Activated CD4-positive, alpha-beta T cell treated with anti-CD3 and anti-CD28 coated beads, Interleukin-2, amount 50 U/mL, for 1 hour (primary cell): ENCODE measurements around the gene MYADML2.

Experiments
- DNase-seq: peaks from one replicate; pipeline ENCODE4 v3.0.0-alpha.2; 2020

Gene MYADML2

DNA sequence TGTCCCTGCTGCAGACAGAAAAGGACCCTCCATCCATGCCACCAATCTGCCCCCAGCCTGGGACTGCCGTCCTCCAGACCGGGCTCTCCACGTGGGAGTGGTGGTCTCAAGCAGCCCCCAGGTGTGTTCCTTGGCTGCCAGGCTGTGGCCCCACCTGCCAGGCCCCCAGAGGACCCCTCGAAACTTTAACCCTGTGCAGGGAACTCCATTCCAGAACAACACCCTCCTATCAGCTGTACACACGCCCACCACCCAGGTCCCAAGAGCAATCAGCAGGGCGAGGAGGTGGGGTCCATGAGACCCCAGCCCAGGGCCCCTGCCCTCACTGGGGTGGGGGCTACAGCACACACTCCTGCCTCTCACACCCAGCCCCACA lies 11.3 kb downstream of the MYADML2 start:
- DNase-seq, result no peak

DNA sequence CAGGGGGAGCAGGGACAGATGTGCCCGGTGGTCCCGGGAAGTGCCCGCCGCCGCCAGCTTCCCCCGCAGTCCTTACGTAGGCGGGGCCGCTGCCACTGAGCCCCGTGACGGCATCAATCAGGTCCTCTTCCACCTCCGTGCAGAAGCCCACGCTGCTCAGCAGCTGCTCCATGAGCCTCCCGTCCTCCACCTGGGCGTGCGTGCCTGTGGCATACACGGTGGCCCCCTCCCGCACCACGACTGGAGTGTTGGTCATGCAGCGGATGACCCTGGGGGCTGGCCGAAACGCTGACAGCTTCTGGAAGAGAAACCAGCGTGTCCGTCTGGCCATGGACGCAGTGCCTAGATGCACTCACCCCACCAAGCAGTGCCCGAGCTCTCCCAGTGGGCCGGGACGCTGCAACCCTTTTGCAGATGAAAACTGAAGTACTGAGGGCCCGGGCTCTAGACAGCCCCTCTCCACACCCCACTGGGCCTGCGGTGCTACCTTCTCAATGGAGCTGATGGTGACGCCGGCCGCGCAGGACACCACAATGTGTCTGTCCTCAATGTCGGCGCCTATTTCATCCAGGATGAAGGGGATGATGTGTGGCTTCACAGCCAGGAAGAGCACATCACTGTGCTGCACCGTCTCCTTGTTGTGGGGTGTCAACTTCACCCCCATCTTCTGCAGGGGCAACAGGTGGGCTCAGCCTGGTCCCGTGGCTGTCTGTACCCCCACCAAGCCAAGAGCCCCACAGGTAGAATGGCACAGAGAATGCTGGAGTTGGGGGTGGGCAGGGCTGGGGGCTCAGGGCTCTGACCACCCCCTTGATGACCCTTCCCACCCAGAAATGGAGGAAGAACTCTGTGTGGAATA lies 12.0 kb downstream of the MYADML2 start:
- no peak for DNase-seq

DNA sequence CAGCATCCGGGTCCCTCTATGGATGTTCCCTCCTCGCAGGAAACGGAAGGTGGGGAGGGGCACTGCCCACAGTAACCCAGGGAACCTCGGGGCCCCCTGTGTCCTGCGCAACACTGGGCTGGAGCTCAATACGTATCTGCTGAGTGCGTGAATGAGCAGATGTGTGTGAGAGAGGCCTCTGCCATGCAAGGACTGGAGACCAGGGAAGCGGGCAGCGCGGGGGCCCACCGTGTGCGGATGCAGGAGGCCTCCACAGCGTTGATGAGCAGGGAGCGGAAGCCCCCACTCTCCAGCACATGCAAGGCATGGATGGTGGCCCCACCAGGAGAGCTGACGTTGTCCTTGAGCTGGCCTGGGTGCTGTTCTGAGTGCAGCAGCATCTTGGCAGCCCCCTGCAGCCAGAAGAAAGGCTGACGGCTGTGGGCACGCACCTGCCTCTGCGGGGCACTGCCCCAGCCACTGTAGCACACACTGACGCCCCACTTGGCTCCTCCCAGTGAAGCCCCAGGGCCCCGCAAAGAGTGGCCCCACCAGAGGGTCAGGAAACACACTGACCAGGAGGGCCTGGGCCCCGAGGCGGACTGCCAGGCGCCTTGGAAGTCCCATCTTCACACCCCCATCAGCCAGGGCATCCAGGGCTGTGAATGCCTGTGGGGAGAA lies 12.8 kb downstream of the MYADML2 start:
- no peak for DNase-seq

DNA sequence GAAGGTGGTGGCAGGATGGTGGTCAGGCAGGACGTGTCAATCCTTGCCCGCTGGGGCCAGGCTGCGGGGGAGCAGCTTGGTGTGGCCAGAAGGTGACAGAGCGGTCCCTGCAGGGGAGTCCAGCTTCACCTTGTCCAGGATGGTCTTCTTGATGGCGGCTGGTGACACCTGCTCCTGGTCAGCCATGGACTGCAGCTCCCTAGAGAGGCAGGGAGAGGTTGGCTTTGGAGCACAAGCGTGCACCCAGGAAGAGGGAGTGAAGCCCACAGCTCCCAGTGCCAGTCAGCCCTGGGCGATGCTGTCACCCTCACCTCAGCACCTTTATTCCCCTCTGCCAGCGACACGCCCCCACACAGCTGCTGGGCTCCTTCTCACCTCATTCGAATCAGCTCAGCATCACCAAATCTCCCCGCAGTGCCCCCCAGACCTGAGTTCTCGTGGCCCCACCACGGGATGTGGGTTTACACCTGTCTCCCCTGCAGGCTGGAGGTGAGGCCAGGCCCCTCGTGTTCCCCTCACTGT lies 13.8 kb downstream of the MYADML2 start:
- no peak for DNase-seq

DNA sequence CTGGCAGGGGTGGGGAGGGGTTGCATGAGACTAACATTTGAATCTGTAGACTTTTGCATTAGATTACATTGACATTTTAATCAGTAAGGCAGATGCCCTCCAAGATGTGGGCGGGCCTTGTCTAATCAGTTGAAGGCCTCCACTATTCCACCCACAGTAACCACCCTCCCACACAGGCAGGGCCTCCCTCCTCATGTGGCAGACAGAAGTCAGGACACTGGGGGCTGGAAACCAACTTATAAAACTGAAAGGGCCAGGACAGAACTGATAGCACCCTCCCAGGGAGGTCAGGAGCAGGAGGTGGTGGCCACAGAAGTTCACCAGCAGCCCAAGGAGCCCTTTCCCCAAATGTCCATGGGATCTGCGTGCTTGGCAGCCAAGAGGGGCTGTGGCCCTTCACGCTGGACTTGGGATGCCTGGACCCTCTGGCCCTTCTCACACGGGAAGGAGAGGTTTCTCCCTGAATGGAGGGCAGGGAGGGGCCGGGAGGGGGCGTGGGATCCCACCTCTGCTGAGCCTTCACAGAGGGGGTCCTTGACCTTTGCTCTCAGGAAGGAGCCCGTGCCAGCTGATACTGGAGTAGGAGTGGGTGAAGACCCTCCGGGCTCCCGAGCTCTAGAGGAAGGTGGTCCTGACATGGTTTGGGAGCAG lies 14.6 kb downstream of the MYADML2 start:
- no peak for DNase-seq

DNA sequence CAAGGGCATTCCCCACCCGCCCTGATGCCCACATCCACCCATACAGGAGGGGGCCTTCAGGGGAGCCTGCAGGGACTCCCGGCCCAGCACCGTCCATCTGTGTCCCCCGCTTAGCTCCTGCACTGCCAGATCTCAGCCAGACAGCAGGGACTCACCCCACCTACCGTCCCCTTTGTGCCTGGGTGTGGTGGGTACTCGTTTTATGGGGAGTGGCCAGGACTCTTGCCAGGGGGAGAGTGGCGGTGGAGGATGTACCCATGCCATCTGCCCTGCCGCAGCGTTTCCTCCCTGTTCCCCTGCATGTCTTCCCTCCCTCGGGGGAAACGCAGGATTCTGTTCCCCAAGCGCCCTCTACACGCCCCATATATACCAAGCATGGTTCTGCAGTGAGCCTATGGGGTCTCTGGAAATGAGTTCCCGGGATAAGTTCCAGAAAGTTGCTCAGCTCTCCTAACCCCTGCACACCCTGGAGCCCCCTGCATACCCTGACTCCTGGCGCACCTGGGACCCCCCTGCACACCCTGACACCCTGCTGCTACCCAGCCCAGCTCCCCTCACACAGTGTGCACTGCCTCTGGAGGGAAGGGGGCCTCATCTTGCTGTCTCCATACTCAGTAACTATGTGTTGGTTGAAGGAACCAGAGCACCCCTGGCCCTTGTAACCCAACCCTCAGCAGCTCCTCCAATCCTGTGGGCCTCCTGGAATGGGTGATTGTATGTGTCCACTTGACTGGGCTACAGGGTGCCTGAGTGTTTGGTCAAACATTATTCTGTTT lies 15.3 kb downstream of the MYADML2 start:
- DNase-seq, result no peak

DNA sequence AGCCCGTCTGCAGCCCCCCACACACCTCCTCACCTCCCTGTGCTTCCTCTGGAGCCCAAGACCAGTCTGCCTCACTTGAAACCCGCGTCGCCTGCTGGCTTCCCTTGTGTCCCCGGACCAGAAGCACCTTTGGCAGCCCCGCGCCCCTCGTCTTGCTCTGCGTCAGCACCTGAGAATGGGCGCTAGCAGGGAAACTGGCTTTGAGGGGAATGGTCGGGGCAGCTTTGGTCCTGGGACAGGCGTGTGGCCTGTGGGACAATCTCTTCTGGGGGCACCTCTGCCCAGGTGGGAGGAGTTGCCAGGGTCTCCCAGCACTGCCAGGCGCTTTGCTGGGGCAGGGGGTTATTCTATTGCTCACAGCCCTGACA lies 15.9 kb downstream of the MYADML2 start:
- DNase-seq, result no peak

DNA sequence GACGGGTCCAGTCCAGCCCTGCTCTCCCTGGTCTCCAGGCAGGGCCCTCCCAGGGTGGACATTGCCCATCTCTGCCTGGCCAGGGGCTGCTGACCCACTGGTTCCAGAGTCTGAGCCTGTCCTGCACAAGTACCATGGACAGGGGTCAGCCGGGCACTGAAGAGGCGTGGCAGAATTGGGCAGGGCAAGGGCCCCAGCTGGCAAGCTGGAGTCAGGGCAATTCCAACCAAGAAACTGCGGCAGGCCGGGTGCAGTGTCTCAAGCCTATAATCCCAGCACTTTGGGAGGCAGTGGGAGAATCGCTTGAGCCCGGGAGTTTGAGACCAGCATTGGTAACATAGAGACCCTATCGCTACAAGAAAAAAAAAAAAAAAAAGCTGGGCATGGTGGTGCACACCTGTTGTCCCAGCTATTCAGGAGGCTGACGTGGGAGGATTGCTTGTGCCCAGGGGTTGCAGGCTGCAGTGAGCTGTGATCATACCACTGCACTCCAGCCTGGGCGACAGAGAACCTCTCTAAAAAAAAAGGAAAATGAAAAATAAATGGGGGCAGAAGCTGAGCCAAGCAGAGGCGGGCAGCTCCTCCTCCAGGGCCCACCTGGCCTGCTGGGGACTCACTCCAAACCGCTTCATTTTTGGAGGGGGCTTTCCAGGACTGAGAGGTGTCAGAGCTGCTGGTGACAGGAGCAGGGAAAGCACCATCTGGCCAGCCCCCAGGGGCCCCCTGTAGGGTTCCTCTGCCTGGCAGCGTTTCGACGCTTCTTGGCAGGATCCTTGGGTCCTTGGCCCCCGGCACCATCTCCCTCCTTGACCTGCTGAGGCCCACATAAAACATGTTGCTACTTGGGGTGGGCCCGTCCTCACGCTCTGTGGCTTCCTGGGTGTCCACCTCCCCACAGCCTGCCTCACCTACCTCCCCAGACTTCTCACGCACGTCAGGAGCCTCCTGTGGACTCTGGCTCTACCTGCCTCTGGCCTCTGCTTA lies 16.6 kb downstream of the MYADML2 start:
- DNase-seq, result no peak

DNA sequence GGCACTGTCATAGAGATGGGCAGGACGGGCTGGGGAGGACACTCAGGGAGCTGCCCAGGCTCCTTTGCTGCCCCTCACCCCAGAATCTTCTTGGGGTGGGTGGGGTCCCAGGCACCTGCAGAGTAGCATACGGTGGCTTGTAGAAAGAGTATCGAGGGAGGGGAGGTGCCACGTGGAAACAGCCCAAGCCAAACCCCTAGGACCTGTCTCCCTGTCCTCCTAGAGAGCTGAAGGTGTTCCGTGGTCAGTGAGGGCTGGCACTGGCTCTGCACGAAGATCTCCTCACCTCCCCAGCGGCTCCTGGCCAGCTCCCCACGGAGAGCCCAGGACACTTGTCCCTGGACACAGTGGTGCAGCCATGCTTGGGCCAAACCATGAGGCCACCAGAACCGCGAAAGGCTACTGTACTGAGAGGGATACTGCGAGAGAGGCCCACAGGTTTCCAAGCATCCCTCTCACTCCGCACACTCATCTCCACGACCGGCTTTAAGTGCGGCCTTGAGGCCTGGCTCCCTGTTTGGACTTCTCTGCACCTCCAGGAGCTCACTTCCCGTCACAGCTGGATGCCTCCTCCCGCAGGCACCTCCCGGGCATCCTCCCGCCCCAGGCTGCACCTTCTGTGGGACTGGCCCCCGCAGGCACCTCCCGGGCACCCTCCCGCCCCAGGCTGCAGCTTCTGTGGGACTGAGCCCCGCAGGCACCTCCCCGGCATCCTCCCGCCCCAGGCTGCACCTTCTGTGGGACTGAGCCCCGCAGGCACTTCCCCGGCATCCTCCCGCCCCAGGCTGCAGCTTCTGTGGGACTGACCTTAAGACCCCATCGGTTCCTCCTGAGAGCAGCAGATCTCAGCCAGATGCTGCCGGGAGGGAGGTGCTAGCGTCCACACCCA lies 17.5 kb downstream of the MYADML2 start:
- DNase-seq, result no peak

DNA sequence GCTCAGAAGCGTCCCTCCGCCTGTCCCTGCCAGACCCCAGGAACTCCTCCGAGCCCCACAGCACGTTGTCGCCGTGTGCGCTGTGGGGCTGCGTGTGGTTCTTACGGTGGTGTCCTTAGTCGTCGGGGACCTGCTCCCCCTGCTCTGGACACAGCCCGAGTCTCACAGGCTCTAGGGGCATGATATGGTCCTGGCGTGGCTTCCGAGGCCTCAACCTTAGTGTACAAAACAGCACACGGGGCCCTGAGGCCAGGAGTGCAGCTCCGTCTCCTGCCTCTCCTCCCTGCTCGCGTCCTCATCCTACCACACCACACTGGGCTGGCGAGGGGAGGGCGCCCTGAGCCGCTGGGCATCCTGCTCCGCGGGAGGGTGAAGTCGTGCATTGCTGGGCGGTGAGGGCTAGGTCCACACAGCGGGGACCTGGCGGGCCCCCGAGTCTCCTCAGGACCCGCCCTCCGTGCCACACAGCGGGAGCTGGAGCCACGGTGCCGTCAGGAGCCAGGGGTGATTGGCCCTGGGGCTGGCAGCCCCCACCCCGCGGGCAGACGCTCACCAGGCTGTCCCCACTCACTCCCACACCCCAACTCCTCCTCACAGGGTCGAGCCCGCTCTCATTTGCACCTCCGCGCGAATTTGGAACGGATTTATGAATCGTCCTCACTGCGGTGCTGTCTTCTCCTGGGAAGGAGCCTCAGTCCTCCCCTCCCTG lies 18.3 kb downstream of the MYADML2 start:
- DNase-seq, result no peak

DNA sequence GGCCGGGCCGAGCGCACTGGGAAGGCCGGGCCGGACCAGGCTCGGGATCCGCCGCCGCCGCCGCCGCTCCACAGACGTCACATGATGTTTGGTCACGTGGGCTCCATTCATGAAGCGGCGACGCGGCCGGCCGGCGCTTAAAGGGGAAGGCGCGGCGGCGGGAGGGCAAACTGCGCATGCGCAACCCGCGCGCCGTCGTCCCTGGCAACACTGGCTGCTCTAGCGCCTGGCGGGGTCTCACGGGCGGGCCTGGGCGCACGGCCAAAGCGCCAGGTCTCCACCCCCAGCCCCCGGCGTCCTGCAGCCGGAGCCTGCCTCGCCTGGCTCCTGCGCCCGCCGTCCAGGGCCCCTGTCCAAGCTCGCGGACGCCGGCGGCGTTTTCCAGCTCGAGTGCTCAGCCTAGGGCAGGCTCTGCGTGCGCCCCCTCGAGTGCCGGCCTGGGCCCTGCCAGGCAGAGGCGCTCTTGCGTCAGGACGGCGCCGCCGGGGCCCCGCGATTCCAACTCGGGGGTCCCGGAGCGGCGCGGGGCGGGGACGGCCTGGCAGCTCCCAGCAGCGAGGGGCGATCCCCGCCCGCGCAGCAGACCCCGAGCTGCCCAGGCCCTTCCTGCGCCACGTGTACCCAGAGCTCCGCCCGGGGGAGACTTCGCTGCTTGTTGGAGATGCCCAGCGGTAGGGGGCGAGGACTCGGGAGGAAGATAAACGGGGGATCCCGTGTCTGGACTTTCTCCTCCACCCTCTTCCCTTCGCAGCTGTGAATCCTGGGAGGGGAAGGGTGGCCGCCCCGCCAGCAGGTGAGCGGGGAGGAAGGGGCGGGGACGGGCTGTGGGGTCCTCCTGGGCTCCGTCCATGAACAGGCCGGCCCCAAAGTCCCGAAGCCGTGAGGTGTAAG lies 19.1 kb downstream of the MYADML2 start, which contains the start of gene MAFG:
MAFG (minus strand) TSS at position 83 of the 891 bp plus-strand sequence. CDS start 4,550 bp downstream, outside the sequence.
- peak; percentile 86 for DNase-seq

DNA sequence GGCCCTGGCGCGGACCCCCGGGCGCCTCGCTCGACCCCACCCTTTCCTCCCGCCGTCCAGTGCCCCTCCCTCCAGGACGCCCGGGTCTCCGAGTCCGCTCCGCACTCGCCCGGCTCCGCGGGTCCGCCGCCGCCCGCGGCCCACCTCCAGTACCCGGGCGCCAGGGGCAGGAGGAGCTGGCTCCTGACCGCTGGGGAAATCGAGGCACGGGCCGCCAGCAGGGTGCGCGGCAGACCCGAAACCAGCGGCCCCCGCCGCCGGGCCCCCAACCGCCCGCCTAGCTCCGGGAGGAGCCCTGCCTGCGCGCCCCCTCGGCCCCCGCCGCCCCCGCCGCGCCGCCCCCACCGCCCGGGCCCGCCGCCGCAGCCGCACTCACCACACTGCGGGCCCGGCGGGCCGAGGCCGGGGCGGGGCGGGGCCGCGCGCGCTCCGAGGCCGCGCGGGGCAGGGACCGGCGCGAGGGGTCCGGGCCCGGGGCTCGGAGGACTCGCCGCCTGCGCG lies 19.8 kb downstream of the MYADML2 start:
- no peak for DNase-seq

DNA sequence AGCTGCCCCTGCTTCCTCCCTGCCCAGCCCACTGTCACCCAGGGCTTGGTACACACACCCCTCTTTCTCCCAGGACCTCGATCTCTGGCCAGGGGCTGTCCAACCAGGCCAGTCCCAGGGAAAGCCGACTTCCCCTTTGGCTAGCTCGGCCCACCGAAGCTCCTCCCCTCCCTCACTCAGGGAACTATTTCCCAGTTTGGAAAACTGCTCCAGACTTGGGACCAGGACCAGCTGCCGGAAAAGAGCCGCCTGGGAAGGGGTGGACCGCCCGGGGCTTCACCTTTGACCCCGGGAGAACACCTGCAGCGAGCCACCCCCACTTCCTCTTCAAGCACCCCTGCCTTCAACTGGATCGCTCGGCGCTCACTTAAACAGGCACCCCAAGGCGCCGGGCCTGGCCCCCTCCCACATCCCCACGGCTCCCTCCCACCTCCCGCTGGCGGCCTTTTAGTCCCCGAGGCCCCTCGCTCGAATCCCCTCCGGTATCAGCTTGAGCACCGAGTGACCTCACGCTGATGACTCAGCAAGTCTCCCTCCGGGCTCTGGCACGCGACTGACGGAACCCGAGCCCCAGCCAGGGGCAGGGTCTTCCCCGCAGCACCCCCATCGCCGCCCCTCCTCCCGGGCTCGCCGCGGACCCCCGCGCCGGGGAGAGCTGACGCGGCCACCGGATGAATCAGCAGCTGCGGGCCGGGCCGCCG lies 20.4 kb downstream of the MYADML2 start:
- DNase-seq, result peak; percentile 45

DNA sequence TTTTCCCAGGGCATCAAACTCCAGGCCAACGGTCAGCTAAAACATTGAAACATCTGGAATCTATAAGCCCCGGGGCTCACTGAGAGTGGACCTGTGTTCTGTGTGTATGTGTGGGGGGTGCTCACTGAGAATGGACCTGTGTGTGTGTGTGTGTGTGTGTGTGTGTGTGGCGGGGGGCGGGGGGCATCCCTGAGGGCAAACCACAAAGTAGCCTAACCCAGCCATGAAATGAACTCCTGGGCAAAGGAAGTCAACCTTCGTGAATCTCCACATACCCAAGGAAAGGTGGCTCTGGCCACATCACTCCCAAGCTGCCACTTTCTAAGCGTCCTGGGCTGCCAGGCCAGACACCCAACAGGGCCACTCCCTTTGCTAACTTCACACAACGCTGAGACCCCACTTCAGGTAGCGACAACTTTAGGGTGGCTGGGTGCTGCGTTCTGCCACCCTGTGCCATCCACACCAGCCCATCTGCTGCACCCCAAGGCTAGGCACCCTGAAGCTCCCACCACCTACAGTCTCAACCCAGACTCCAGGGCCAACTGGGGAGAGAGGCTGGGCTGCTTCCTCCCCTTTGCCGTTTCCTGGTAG lies 21.1 kb downstream of the MYADML2 start:
- DNase-seq, result no peak

DNA sequence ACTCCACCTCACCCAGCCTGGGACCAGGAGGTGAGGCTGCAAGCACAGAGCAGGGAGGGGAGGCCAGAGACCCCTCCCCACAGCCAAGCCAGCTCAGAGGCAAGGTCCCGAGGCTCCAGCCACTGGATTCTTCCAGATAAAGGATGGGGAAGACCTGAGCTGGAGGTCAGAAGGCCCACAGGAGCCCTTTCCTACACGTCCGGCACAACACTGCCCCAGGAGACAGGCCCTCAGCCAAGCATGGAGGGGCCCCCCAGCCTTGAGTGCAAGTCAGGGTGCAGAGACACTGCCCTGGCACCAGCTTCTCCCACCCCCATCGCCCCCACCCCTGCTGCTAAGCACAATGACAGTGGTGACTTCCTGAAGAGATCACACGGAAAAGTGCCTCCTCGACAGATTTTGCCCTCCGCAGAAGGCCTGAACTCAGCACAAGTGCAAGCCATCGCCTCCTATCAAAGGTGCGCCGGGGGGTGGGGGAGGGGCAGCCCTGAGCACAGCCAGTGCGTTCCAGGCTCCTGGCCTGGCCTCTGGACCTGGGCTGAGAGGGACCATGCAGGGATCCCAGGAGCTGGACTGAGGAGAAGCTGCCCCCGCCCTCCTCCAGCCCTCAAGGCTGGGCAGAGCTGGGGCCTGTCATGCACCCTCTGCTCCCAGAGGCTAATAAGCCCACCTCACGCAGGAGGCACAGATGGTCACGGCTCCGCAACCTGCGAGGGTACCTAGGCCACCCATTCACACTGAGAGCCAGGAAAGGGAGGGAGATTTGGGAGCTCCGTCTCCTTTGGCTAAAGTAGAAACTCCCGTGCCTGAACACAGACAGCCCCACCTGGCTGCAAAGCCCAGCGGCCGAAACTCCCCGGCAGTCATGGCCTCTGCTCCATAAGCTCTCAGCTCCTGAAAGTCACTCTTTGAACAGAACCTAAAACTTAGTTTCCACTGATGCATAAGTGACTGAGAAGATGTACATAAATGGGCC lies 22.2 kb downstream of the MYADML2 start:
- no peak for DNase-seq
